SKM-1 (cell line): ENCODE data around the gene SOWAHA.

Source experiments
- DNase-seq: peaks from one replicate; lab custom pipeline; 2025; ENCODE audit not compliant: unreplicated experiment; lab: John Stamatoyannopoulos, UW

The SOWAHA gene

GRCh38 chr5:132825033-132825833 is 12.1 kb downstream of the SOWAHA start:
- no peak for DNase-seq

DNA sequence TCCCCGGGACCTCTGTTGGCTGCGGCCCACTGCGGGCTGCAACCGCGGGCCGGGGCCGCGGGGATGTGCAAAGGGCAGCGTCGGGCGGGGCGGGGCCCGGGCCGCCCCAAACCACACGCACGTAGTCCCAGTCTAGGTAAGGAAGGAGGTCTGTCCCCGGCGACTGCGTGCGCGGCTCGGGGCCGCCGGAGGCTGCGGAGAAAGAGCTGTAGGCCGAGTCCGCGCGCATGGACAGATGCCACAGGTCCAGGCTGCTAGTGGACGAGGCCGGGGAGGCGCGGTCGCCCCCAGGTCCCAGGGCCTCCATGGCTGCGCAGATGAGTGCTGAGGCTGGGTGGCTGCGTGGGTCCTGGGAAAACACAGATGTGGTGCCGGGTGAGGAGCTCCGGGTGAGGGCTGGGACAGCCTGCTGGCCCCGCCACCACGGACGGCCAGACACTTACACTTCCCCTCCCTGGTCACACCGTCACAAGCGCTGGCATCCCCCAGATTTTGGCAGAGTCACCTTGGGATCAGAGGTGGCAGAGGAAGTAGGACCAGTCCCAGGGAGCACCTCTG is 12.8 kb downstream of the SOWAHA start:
- no peak for DNase-seq

DNA sequence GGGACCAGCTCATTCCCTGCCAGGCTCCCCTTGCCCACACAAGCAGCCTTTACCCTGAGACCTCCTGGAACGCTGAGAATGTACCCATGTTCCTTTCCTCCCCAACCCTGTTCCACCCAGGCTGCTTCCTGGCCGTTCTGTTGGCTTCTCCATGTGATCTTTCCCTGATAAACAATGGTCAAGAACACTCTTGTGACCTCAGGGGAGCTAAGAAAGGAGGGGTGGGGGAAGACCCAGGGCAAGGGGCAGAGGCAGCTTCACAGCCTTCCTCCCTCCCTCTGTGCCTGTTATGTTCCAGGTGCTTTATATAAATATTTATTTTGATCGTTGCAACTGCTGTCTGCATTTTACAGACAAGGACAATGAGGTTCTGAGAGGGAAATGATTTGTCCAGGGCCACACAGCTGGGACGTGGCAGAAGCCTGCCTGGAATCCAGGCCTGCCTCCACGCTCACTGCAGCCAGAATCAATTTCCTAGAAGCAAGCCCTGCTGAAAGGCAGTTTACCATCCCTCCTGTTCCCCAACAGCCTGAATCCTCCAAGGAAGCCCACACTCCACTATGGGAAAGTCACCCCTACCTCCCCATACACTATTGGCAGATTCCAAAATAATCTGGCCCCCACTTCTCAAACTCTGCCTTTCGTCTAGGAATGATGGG is 13.5 kb downstream of the SOWAHA start:
- no peak for DNase-seq

DNA sequence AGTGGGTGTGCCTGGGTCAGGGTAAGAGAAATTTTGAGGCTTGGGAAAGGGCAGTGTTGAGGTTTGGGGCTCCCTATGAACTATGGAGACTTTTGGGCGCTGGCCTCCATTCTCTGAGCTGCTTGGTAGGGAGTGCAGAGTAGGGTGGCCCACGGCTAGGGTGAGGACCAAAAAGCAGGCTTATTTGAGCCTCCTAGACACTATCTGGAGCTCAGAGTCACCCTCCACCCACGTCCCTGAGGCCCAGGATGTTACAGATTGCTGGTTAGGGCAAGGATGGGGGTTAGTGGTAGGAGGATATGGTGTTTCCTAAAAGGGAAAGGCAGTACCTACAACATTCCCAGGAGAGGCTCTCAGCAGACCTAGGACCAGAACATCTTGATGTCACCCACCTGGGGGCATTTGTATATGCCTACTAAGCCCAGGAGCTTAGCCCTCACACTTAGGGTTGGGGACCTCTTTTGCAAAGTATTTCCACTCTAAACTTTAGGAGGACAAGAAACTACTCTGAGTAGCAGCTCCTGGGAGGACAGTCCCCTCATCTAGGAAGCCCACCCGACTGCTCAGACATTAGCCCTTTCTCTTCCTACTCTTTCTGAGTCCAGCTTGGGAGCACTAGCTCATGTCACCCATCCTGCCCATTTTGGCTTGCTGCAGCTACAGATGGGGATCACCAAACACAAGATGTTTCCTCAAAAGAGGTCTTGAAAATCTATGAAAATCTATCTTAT is 15.0 kb downstream of the SOWAHA start:
- DNase-seq: no peak

DNA sequence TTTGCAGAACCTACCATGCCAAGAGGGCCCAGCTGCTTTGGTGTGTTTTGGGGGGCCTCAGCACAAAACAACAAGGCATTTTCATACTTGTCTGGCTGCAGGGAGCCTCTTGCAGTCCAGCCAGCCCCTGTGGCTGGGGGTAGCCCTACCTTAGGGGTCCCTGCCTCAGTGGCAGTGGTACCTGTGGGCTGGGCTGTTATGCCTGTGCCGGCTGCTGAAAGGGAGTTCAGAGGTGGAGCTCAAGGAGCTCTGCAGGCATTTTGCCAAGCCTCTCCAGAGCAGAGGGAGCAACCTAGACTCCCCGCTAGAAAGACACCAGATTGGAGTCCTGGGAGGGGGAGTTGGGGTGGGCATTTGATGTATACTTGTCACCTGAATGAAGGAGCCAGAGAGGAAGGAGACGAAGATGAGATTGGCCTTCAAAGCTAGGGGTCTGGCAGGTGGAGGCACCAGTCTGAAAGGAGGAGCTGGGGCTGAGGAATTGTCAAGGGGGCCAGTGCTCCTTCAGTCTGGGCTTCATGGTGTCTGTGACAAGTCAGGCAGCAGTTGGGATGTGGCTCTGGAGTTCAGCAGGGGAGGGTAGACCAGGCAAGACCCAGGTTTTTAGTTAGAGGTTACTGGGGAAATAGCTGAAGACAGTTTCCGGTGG is 15.9 kb downstream of the SOWAHA start:
- DNase-seq: no peak

GRCh38 chr5:132829742-132830435 is 16.8 kb downstream of the SOWAHA start:
- peak; percentile 36 for DNase-seq

GRCh38 chr5:132830436-132831094 is 17.5 kb downstream of the SOWAHA start, which contains the start of gene SHROOM1:
Gene SHROOM1, minus strand, starts transcription at chr5:132830647. Its CDS starts 4,507 bp downstream, at chr5:132826140.
- no peak for DNase-seq

DNA sequence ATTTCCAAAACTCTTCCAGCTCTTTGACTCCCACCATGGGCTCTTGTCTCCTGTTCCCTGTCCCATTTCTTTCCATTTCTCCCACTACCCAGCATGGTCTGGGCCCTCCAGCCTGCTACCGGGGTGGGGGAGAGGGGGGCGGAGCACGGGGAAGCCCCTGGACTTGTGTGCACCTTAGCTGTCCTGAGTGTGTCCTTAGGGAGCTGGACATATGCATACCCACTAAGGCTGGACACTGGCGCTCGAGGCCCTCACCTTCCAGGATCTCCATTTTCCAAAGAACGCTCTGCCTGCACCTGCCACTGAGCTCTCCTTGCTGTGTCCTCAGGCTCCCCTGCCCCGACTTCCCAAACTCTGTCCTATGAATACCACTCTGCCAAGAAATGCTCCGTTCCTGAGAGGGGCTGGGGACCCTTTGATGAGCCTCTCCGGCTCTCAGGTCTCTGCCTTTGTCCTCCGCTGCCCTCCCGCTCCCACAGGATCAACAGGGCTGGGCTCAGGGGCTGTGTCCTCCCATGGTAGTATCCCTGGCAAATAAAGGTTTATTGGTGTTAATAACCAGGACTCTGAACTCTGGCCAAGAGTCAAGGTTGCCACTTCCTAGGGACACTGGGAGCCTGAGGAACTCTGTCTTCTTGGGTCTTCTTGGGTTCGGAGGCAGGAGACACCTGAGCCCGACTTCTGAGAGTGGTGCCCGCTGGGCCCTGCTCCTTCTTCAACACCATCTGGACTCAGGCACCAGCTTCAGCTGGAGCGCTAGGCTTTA is 18.2 kb downstream of the SOWAHA start:
- DNase-seq: no peak

DNA sequence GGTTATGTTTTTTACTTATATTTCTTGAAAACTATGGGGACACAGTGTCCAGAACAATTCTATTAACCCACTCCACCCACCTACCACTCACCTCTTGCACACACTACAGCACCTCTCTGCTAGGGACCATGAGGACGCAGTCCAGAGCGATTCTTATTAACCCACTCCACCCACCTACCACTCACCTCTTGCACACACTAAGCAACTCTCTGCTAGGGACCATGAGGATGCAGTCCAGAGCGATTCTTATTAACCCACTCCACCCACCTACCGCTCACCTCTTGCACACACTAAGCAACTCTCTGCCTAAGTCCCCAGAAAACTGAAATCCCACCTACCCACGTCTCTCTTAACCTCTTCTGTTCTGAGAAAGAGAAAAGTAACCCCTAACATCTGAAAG is 19.5 kb downstream of the SOWAHA start:
- DNase-seq: no peak

DNA sequence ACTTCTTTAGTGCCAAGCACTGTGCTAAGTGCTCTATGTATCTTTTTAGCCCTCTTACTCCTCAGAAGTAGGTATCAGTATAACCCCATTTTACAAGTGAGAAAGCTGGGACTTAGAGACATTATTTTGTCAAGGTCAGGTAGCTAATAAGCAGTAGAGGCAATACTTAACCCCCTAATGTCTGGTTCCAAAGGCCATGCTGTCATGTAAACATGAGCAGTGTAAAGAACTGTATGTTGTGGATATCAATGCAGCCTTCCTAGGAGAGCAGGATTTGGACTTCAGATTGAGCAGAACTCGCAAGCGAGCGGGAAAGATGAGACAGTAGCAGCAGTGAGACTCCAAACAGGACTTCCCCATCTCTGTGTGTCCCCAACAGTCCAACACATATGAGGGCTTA is 21.0 kb downstream of the SOWAHA start:
- DNase-seq: no peak

GRCh38 chr5:132836852-132837251 is 23.8 kb downstream of the SOWAHA start:
- DNase-seq: no peak

DNA sequence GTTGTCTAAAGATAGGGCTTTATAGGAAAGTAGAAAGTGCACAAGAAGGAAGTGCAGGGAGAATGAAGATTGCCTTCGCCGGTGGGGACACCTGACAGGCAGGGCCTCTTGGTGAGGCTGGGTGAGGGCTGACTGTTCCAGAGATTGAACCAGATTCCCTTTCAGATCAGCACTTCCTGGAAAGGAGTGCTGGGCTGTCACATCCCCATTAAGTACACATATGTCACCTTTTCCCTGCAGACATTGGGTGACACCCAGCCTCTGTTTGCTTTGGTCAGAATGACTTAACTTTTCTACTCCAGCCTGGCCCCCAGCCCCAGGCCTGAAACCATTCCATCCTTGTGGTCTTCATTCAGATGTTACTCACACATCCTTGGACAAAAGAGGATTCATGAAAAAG is 24.8 kb downstream of the SOWAHA start:
- DNase-seq: no peak

GRCh38 chr5:132838516-132839282 is 25.6 kb downstream of the SOWAHA start:
- no peak for DNase-seq

GRCh38 chr5:132839426-132840301 is 26.6 kb downstream of the SOWAHA start:
- DNase-seq: no peak

DNA sequence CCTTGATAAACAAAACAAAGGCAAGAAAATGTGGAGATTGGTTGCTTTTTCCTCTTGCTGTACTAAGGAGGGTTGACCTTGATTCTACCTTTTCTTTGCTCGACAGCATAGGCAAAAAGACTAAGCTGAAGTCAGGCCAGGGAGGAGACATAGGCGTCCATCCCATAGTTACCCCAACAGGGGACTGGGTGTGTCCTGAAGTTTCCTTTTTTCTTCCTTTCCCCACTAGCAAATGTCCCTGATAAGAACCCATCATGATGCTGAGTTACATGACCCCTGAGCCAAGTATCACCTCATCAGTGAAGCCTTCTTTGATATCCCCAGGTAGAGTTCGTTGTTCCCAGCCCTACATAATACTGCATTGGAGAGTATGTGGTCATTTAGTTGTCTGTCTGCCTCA is 27.2 kb downstream of the SOWAHA start:
- DNase-seq: no peak

DNA sequence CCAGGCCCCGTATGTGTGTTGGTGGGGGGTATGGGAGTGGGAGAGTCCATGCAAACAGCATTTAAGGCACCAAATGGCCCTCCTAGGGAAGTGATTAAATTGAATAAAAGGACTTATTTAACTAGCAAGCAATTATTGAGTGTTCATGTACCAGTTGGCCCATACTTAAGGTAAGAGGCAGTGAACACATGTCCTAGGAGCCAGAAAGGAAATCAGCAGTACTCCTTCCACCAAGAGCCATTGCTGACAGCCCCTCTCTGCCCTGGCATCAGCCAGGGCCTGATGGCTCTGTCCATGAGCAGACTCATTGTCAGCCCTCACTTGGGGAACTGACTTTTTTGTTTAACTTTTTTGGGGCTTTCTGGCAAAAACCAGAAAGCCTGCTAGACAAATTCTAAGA is 27.8 kb downstream of the SOWAHA start:
- DNase-seq: no peak

- no peak for DNase-seq
Observed at GRCh38 chr5:132841305-132841704, 28.2 kb downstream of the SOWAHA start.
